Esophagus muscularis mucosa (tissue), 4 donors: ENCODE results near the gene TRAP1. TPM values are rescaled to one million over a fixed set of nuclear protein-coding genes. Genes with fewer than 3 reads are reported as not detected.

Experiments
- DNase-seq: peaks from one replicate; pipeline ENCODE4 v3.0.0-alpha.2; 2017; ENCODE audit errors: extremely low spot score
- H3K27ac ChIP-seq, 4 donors: fragments of 200-600 bp; sonication (generic); replicated peaks in 1 of 4; 1 replicate in 3 of 4; 2 replicates in 1 of 4; pipeline ENCODE4 v1.5.1; 2016 to 2019; ENCODE audit warnings: mild to moderate bottlenecking in 1 of 4
- H3K27me3 ChIP-seq, 4 donors: fragments of 200-600 bp; sonication (generic); one replicate each; pipeline versions ENCODE4 v1.5.1 to v1.6.0; 2016 to 2019
- H3K36me3 ChIP-seq, 4 donors: fragments of 200-600 bp; sonication (generic); one replicate each; pipeline ENCODE4 v1.5.1; 2016 to 2019
- H3K4me1 ChIP-seq, 4 donors: fragments of 200-600 bp; sonication (generic); one replicate each; pipeline ENCODE4 v1.5.1; 2016 to 2019
- H3K4me3 ChIP-seq, 4 donors: fragments of 200-600 bp; sonication (generic); 1 replicate in 2 of 4; 2 replicates in 2 of 4; pipeline ENCODE4 v1.5.1; 2016 to 2019; ENCODE audit warnings: mild to moderate bottlenecking in 4 of 4, moderate library complexity in 1 of 4
- H3K9me3 ChIP-seq, 4 donors: fragments of 200-600 bp; sonication (generic); 1 replicate in 3 of 4; 2 replicates in 1 of 4; pipeline ENCODE4 v1.5.1; 2016 to 2019
- EP300 ChIP-seq: sonication (generic); formaldehyde crosslinking; IDR thresholded peaks from one replicate; pipeline ENCODE4 v1.6.1; 2017; ENCODE audit warnings: antibody characterized with exemption
- POLR2A ChIP-seq: fragments of 450-650 bp; IDR thresholded peaks from one replicate; pipeline ENCODE4 v1.6.1; 2017; ENCODE audit warnings: antibody characterized with exemption, moderate library complexity, mild to moderate bottlenecking, low read depth
- POLR2AphosphoS5 ChIP-seq, 2 donors: sonication (generic); formaldehyde crosslinking; IDR thresholded peaks; one replicate each; pipeline ENCODE4 v1.6.1; 2017; ENCODE audit warnings: antibody characterized with exemption in 2 of 2
- WGBS: methylation state at CpG from one replicate; pipeline ENCODE4 v1.1.5; 2018; 5-methylcytosine and 5-hydroxymethylcytosine counted together
- intact Hi-C: fragments of 100-400 bp; cut with DNase I; formaldehyde crosslinking; loops from one replicate; pipeline ENCODE4 v1.15.1; 2023
- total RNA-seq, 4 donors: library from RNA; depleted of rRNA; stranded (reverse); fragments of >200 nt; gene quantifications; one replicate each; pipeline versions ENCODE4 v1.1.0 to v1.2.1, GENCODE V29; 2016
- TF ChIP-seq, protein P1 (sequence below), 3 experiments: fragments of 200-600 bp in 2 of 3; fragments of 450-650 bp in 1 of 3; sonication (generic) in 2 of 3; IDR thresholded peaks; one replicate each; pipeline ENCODE4 v1.5.1; 2017 to 2019; ENCODE audit warnings: antibody characterized with exemption in 3 of 3, mild to moderate bottlenecking in 2 of 3, moderate library complexity in 1 of 3

The TRAP1 gene
- total RNA-seq, 4 donors from 2014 or later = 43.6 to 63.7 (median 46.8) TPM

DNA sequence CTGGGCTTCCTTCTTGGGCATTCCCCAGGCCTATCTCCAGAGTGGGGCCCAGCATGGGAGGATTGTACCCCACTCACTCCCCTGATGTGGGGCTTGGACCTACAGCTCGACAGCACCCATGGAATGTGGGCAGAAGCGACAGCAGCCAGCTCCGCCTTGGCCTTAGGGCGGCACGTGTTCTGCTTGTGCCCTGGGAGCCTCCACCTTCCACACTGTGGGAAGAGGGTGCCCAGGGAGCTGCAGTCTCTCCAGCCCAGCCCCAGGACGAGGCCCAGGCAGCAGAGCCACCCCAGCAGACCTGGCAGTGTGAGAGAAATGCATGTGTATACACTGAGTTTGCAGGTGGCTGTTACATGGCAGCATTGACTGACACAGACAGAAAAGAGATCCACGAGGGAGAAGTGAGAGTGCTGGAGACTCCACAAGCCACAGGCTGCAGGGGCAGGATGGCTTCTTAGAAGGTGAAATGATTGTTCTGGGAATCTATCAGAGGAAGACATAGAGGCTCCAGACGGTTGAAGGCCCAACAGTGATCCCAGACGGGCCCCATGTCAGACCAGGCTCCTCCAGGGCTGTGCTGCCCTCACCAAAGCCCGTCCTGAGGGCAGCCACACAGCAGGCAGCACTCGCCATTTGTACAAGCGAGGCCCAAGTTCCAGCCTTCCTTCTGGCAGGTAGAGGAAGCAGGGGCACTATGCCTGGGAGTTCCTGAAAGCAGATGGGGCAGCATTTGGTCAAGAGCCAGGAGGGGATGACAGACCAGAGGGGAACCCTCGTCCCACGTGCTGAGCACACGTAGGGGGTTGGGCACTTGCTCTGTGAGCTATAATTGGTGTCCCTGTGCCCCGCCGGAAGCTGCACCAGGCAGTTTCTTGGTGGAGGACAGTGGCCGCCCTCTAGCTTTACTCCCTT is 65.6 kb downstream of the TRAP1 start:
- DNase-seq = no peak
- intact Hi-C loops = no loop called here
- TF ChIP-seq, protein P1, sequence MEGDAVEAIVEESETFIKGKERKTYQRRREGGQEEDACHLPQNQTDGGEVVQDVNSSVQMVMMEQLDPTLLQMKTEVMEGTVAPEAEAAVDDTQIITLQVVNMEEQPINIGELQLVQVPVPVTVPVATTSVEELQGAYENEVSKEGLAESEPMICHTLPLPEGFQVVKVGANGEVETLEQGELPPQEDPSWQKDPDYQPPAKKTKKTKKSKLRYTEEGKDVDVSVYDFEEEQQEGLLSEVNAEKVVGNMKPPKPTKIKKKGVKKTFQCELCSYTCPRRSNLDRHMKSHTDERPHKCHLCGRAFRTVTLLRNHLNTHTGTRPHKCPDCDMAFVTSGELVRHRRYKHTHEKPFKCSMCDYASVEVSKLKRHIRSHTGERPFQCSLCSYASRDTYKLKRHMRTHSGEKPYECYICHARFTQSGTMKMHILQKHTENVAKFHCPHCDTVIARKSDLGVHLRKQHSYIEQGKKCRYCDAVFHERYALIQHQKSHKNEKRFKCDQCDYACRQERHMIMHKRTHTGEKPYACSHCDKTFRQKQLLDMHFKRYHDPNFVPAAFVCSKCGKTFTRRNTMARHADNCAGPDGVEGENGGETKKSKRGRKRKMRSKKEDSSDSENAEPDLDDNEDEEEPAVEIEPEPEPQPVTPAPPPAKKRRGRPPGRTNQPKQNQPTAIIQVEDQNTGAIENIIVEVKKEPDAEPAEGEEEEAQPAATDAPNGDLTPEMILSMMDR (IDR thresholded peaks at IDR 0.05) = no peak
- TF ChIP-seq POLR2A (no peak), POLR2AphosphoS5 (IDR thresholded peaks at IDR 0.05) (no peak), EP300 (no peak)
- H3K36me3 ChIP-seq = peaks cover 4 to 47% (median 30%) of the 10 kb centered on the region in 4 donors
- no peaks in the 10 kb centered on the region for H3K27me3 ChIP-seq
- 73% methylated on average over 15 of the region's 18 CpGs for WGBS
- H3K9me3 ChIP-seq = no peaks in the 10 kb centered on the region
- peaks cover 0 to 4% (median 0%) of the 10 kb centered on the region in 4 donors for H3K4me1 ChIP-seq
- H3K4me3 ChIP-seq = no peak overlapping the region
- no peak overlapping the region for H3K27ac ChIP-seq

DNA sequence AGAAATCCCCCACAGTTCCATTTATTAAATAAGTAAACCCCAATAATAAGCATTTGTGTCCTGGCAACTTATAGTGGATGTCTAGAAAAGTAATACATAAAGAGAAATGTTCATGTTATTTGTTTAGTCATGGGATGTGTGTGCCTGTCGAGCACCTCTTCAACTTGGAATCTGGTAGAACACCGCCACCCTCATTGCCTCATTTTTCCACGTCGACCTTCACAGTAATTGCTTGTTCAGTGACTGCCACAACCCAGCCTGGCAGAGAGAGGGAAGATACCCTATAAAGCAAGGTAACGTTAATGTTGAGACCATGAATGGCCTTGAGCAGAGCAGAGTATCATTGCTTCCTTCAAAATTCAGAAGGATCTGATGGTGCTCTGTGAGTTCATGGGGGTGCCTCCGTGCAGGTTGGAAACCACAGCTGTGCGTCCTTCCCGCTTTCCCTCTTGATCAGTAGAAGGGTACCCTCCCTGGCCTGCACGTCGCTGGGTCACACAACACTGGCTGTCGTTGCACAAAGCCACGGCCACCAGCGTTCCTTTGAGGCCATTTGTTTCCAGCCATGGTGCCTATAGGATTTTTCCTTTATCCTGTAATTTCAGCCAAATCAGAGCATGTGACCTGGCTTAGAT is 66.6 kb downstream of the TRAP1 start:
- Histone ChIP-seq H3K4me1 (peaks cover 0 to 4% (median 0%) of the 10 kb centered on the region in 4 donors), H3K27ac (no peak overlapping the region), H3K9me3 (no peaks in the 10 kb centered on the region), H3K36me3 (peaks cover 0 to 37% (median 24%) of the 10 kb centered on the region in 4 donors), H3K27me3 (no peaks in the 10 kb centered on the region), H3K4me3 (no peak overlapping the region)
- 87% methylated on average over 13 of the region's 13 CpGs for WGBS
- no peak for DNase-seq
- no peak for TF ChIP-seq POLR2A
- TF ChIP-seq POLR2AphosphoS5 (IDR thresholded peaks at IDR 0.05) = no peak
- TF ChIP-seq EP300 = no peak
- TF ChIP-seq, protein P1 (IDR thresholded peaks at IDR 0.05) = no peak
- intact Hi-C loops = no loop called here

DNA sequence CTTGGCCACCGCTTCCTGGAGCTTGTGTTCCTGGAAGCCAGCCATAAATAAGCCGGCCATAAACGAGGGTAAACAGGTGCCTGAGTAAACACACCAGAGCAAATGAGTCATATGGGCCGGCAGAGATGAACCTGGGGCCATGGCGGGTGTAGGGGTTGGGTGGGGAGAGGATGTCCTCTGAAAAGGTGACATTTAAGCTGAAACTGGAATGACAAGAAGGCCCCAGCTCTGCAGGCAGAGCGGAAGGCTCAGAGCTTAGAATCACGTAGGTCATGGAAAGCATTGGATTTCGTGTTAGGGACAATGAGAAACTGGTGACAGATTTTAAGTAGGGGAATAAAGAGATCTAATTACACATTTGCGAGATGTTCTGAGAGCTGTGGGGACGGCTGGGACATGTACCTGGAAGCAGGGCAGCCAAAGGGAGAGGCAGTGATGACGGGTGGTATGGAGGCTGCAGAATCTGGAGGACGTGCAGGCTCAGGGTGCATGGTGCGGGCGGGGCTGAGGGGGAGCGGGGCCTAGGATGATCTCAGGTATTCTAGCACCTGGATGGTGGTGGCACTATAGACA is 70.9 kb downstream of the TRAP1 start:
- Histone ChIP-seq H3K9me3 (no peaks in the 10 kb centered on the region), H3K27me3 (no peaks in the 10 kb centered on the region), H3K27ac (no peak overlapping the region), H3K4me3 (no peak overlapping the region), H3K4me1 (no peaks in the 10 kb centered on the region), H3K36me3 (peaks cover 0 to 29% (median 19%) of the 10 kb centered on the region in 4 donors)
- DNase-seq = no peak
- intact Hi-C loops = no loop called here
- TF ChIP-seq POLR2AphosphoS5 (IDR thresholded peaks at IDR 0.05) (no peak), POLR2A (no peak), EP300 (no peak)
- TF ChIP-seq, protein P1 (IDR thresholded peaks at IDR 0.05) = no peak
- 85% methylated on average over 15 of the region's 15 CpGs for WGBS

DNA sequence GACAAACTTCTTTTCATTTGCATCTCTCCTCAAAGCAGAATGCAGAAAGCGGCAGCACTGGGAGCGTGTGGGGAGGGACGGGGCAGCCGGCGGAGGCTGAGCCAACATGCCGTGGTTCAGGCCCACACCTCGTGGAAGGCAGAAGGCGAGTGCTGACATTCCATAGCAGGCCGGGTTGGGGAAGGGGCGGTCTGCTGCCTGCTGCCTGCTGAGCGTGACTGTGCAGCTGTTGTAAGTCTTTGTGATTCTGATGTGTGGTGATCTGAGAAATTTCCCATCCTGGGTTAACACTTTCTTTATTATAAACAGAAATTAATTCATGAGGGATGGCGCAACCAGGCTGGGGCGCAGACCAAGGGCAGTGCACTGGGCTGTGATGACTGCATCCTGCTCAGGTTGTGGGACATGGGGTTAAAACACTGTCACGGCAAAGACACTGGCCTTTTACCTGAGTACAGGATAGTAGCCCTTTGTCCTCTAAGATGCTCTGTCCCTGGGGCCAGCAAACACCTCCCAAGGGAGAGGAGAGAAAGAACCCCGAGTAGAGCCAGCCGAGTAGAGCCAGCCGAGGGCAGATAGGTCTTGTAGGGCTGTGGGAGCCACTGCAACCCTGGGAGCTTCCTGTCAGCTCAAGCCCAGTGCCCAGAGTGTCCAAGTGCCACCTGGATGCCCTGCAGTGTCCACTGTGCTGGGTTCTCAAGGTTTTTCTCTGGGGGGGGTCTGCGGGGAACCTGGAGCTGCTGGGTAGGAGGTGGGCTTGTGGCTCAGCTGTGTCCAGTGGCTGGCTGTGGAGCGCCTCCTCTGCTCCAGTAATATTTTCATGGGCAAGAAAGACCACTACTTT is 71.6 kb downstream of the TRAP1 start:
- Histone ChIP-seq H3K27me3 (no peaks in the 10 kb centered on the region), H3K4me3 (no peak overlapping the region), H3K36me3 (peaks cover 0 to 29% (median 19%) of the 10 kb centered on the region in 4 donors), H3K27ac (no peak overlapping the region), H3K4me1 (no peaks in the 10 kb centered on the region), H3K9me3 (no peaks in the 10 kb centered on the region)
- 81% methylated on average over 18 of the region's 19 CpGs for WGBS
- intact Hi-C loops = no loop called here
- no peak for TF ChIP-seq EP300
- no peak for TF ChIP-seq POLR2A
- TF ChIP-seq POLR2AphosphoS5 (IDR thresholded peaks at IDR 0.05) = no peak
- DNase-seq = no peak
